C4-2B (cell line): ENCODE measurements around the gene FOXO6.

Source experiments
- CTCF ChIP-seq: fragments of 450-650 bp; conservative IDR thresholded peaks from 2 replicates; pipeline ENCODE4 v1.5.1; 2017; ENCODE audit warnings: mild to moderate bottlenecking
- ZFX ChIP-seq: fragments of 450-650 bp; IDR thresholded peaks from 2 replicates; pipeline ENCODE4 v1.6.1; 2017

- TF ChIP-seq CTCF (no peak), ZFX (no peak)
Measured at GRCh38 chr1:41420351-41420750, 59.1 kb downstream of the FOXO6 start.
